Stimulated activated CD8-positive, alpha-beta memory T cell treated with anti-CD3 and anti-CD28 coated beads, Interleukin-2, amount 100 ng/mL, for 48 hours (primary cell): ENCODE results near the gene KCNK18.

Source experiments
- DNase-seq, 2 donors: peaks; one replicate each; pipeline ENCODE4 v3.0.0-alpha.2; 2020; ENCODE audit warnings: low read depth in 2 of 2

Gene KCNK18

GRCh38 chr10:117250411-117250810 is 53.1 kb downstream of the KCNK18 start:
- no peak for DNase-seq

GRCh38 chr10:117253908-117254307 is 56.6 kb downstream of the KCNK18 start:
- DNase-seq = no peak

- DNase-seq = no peak
These were observed 57.0 kb downstream of the KCNK18 start for GRCh38 chr10:117254338-117254737.

- DNase-seq = no peak
These were observed 57.8 kb downstream of the KCNK18 start for GRCh38 chr10:117254774-117255735.

GRCh38 chr10:117255835-117256460 is 58.7 kb downstream of the KCNK18 start:
- no peak for DNase-seq

GRCh38 chr10:117256910-117257309 is 59.6 kb downstream of the KCNK18 start:
- DNase-seq = no peak

GRCh38 chr10:117257721-117258120 is 60.4 kb downstream of the KCNK18 start:
- DNase-seq = no peak

GRCh38 chr10:117259279-117259678 is 62.0 kb downstream of the KCNK18 start:
- DNase-seq = no peak
